ENCODE measurements around the gene SIX5.
"Not testable (repeated sequence)": the region's sequence is repeated elsewhere in the genome, so short reads cannot be mapped to it uniquely, and the experiment has no call there.

The SIX5 gene

DNA sequence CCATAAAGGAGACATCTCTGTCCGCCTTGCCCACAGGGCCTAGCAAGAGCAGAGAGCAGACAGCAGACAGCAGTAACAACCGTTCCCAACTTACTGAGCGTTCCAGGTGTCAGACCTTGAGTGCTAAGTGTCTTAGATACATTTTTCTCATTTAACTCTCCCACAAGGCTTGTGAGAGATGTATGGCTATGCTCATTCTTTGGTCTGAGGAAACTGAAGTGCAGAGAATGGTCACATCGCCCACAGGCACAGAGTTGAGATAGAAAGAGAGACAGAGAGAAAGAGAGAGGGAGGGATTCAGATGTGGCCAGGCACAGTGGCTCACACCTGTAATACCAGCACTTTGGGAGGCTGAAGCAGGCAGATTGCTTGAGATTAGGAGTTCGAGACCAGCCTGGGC lies 21.5 kb downstream of the SIX5 start:
- no peak overlapping the region for H3K4me3 ChIP-seq (ENCODE audit: low read length)
- H3K36me3 ChIP-seq (ENCODE audit: insufficient read depth, low read length): no peaks in the 10 kb centered on the region
- no peak overlapping the region for H2AFZ ChIP-seq (ENCODE audit: low read depth, low read length)
- H3K9me3 ChIP-seq (ENCODE audit: low read length): no peaks in the 10 kb centered on the region
- peaks cover 5% of the 10 kb centered on the region for H3K27me3 ChIP-seq (ENCODE audit: insufficient read depth, low read length)
- no peaks in the 10 kb centered on the region for H3K4me1 ChIP-seq (ENCODE audit: insufficient read depth, low read length)

DNA sequence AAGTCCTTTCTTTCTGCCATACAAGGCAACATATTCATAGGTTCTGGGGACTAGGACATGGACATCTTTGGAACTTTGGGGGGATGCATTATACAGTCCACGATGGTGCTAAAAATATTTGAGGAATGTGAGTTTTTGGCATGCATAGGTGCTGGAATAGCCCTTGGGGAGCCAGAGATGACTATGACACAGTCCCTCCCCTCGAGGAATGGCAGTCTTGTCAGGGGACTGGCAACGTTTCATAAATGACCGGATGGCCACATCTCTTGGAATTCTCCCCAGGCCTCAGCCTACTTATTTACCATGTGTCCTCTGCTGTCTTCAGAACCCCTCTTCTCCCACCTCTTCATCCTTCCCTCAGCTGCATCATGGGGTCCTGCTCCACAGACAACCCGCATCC lies 22.2 kb downstream of the SIX5 start:
- Histone ChIP-seq H3K36me3 (ENCODE audit: insufficient read depth, low read length) (no peaks in the 10 kb centered on the region), H3K9me3 (ENCODE audit: low read length) (no peaks in the 10 kb centered on the region), H3K27me3 (ENCODE audit: insufficient read depth, low read length) (peaks cover 5% of the 10 kb centered on the region), H3K4me1 (ENCODE audit: insufficient read depth, low read length) (no peaks in the 10 kb centered on the region), H3K4me3 (ENCODE audit: low read length) (no peak overlapping the region), H2AFZ (ENCODE audit: low read depth, low read length) (no peak overlapping the region)

DNA sequence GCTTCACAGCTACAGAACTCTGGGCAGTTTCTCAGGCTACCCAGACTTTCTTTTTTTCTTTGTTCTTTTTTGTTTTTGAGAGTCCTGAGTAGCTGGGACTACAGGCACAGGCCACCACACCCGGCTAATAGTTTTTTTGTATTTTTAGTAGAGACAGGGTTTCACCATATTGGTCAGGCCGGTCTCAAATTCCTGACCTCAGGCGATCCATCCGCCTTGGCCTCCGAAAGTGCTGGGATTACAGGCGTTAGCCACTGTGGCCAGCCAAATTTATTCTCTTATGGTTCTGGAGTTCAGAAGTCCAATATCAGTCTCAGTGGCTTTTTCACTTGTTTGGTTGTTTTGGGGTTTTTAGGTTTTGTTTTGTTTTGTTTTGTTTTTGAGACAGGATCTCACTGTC lies 23.4 kb downstream of the SIX5 start:
- H3K9me3 ChIP-seq (ENCODE audit: low read length): no peaks in the 10 kb centered on the region
- H3K4me1 ChIP-seq (ENCODE audit: insufficient read depth, low read length): no peaks in the 10 kb centered on the region
- no peak overlapping the region for H3K4me3 ChIP-seq (ENCODE audit: low read length)
- H2AFZ ChIP-seq (ENCODE audit: low read depth, low read length): no peak overlapping the region
- H3K36me3 ChIP-seq (ENCODE audit: insufficient read depth, low read length): no peaks in the 10 kb centered on the region
- H3K27me3 ChIP-seq (ENCODE audit: insufficient read depth, low read length): peaks cover 5% of the 10 kb centered on the region

DNA sequence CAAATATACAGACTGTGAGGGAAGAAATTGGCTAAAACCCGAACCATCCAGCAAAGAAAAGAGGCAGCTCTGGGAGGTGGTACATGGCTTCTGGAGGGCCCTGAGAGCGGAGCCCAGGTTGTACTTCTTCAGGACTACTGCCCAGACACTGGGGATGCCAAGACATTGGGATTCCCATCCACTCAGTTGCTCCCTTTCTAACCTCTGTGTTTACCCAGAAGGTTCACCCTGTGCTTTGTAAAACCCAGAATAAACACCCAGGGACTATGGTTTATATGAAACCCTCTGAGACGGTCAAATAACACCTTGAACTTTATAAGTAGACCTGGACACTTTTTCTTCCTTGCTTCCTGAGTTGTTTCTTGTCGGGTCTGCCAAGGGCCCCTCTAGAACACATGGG lies 26.1 kb downstream of the SIX5 start:
- H2AFZ ChIP-seq (ENCODE audit: low read depth, low read length): no peak overlapping the region
- peaks cover 2% of the 10 kb centered on the region for H3K9me3 ChIP-seq (ENCODE audit: low read length)
- peaks cover 5% of the 10 kb centered on the region for H3K27me3 ChIP-seq (ENCODE audit: insufficient read depth, low read length)
- H3K4me1 ChIP-seq (ENCODE audit: insufficient read depth, low read length): no peaks in the 10 kb centered on the region
- H3K36me3 ChIP-seq (ENCODE audit: insufficient read depth, low read length): no peaks in the 10 kb centered on the region
- H3K4me3 ChIP-seq (ENCODE audit: low read length): no peak overlapping the region

DNA sequence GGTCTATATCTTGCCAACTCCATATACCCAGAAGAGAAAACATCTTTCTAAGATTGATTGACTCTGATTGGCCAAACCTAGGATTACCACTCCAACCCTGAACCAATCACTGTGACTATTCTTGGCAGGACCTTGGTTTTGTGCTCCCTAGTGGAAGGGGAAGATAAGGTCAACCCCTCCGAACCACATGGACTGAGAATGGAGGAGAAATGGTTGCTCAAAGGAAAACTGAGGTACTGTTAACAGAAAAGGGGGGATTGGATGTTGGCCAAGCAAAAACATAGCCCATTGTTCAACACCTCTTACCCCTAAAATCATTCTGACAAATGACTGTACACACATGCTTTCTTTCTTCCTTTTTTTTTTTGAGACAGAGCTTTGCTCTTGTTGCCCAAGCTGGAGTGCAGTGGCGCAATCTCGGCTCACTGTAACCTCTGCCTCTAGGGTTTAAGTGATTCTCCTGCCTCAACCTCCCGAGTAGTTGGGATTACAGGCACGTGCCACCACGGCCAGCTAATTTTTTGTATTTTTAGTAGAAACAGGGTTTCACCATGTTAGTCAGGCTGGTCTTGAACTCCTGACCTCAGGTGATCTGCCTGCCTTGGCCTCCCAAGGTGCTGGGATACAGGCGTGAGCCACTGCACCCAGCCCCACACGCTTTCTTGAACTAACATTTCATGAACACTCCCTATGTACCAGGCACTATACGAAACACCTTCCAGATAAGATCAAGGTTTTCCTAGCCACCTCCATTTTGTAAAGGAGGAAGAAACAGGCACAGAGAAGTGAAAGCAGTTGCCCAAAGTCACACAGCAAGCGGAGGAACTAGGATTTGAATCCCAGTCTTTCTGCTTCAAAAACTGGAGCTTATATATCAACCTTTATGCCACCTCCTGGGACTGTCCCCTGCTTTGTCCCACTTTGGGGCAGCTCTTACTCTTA lies 29.3 kb downstream of the SIX5 start:
- H3K27me3 ChIP-seq (ENCODE audit: insufficient read depth, low read length): no peaks in the 10 kb centered on the region
- no peak overlapping the region for H2AFZ ChIP-seq (ENCODE audit: low read depth, low read length)
- H3K4me3 ChIP-seq (ENCODE audit: low read length): no peak overlapping the region
- peaks cover 2% of the 10 kb centered on the region for H3K9me3 ChIP-seq (ENCODE audit: low read length)
- no peaks in the 10 kb centered on the region for H3K4me1 ChIP-seq (ENCODE audit: insufficient read depth, low read length)
- no peaks in the 10 kb centered on the region for H3K36me3 ChIP-seq (ENCODE audit: insufficient read depth, low read length)

DNA sequence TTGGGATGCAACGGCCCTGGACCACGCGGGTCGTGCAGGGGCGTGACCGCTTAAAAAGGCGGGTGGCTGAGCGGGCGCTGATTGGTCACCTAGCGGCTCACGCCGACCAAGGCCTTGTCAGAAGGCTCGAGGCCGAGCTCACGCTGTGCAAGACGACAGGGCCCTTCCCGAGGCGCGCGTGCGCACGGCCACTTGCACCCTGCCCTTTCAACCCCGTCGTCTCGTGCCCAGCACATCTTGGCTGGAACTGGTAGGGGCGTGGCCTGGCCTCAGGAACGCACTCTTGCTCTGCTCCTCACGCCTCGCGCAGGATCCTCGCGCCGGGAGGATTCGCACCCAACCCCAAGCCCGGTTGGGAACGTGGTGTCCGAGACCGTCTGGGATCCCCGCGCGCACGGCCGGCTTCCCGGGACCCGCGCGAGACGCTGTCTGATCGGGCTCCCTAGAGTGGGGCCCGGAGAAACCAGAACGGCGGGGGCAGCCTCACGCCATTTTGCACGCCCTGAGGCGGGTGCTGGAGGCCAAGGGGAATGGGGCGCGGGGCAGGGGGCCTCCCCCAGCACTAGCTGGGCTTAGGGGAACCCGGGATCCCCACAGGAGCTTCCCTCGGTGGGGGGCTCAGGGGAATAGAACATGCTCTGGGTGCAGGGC lies 35.8 kb downstream of the SIX5 start, which contains the start of gene MEIOSIN:
Gene MEIOSIN, plus strand, starts transcription at position 280 of the 651 bp plus-strand sequence. CDS start 1,938 bp downstream, outside the sequence.
- Histone ChIP-seq H2AFZ (ENCODE audit: low read depth, low read length) (no peak within 1 kb of the TSS), H3K27me3 (ENCODE audit: insufficient read depth, low read length) (no peaks in the 10 kb centered on the region), H3K4me1 (ENCODE audit: insufficient read depth, low read length) (peaks cover 7% of the 10 kb centered on the region), H3K9me3 (ENCODE audit: low read length) (no peaks in the 10 kb centered on the region), H3K36me3 (ENCODE audit: insufficient read depth, low read length) (no peaks in the 10 kb centered on the region), H3K4me3 (ENCODE audit: low read length) (no peak within 1 kb of the TSS)

DNA sequence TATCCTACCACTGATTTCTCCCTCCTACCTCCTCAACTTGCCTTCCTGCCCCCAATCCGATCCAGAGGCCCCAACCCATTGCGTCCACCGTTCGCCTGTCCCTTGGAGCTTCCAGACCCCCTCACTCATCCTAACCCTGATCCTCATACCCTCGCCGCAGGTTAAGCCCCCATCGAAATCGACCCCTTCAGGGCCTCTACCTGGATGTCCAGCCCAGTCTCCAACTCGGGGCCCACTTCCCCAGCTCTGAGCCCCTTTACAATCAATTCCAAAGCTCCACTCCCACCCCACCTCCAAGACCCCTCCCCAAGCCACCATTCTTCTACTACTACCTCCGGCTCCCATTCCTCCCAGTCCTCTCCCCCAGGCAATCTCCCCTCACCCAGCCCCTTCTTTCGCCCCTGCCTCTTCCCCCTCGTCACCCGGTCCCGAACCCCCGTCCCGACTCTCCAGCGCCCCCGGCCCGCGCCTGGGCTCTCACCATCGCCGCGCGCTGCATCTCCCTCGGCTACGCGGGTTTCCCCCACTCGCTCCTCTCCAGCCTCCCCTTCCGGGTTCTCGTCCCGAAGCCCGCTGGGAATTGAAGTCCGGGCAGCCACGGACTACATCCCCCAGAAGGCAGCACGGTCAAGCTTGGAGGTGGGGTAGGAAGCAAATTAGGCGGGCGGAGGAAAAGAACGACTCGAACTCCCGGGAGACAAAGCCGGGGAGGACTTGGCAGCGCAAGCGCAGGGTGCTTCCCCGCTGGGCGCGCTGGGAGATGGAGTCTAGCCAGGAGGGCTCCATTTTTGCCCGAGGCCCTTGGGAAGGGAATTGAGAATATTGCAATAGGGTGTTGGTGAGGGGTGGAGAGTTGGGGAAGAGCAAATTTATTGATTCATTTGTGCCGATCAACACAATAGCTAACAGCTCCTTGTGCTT lies 38.4 kb downstream of the SIX5 start, which contains the start of gene FBXO46:
Gene FBXO46, minus strand, starts transcription at position 529 of the 921 bp plus-strand sequence. CDS start 17,401 bp downstream, outside the sequence.
- H3K27me3 ChIP-seq (ENCODE audit: insufficient read depth, low read length): no peaks in the 10 kb centered on the region
- no peaks in the 10 kb centered on the region for H3K9me3 ChIP-seq (ENCODE audit: low read length)
- H3K36me3 ChIP-seq (ENCODE audit: insufficient read depth, low read length): no peaks in the 10 kb centered on the region
- peaks cover 7% of the 10 kb centered on the region for H3K4me1 ChIP-seq (ENCODE audit: insufficient read depth, low read length)
- H3K4me3 ChIP-seq (ENCODE audit: low read length): peak within 1 kb of the TSS; percentile 52
- peak within 1 kb of the TSS; percentile 59 for H2AFZ ChIP-seq (ENCODE audit: low read depth, low read length)

DNA sequence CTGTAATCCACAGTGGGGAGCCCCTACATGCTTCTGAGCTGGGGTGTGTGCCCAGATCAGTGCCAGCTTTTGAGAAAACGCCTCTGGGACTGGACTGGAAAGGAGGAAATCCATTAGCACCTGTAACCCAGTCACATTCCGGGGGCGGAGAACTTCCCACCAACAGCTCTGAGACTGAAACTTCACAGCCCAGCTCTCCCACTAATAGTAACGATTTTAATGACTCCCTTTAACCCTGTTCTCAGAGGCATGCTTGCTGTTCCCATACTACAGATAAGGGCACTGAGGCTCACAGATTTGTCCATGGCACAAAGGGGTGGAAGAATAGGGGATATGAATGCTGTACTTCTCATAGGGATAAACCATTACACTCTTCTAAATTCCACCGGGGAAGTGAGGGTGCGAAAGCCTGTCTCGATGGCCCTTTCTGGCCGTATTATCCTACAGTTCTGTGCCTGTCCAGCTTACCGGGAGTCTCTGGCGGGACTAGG lies 39.2 kb downstream of the SIX5 start:
- no peaks in the 10 kb centered on the region for H3K27me3 ChIP-seq (ENCODE audit: insufficient read depth, low read length)
- H2AFZ ChIP-seq (ENCODE audit: low read depth, low read length): peak overlapping the region; percentile 2
- peaks cover 7% of the 10 kb centered on the region for H3K4me1 ChIP-seq (ENCODE audit: insufficient read depth, low read length)

DNA sequence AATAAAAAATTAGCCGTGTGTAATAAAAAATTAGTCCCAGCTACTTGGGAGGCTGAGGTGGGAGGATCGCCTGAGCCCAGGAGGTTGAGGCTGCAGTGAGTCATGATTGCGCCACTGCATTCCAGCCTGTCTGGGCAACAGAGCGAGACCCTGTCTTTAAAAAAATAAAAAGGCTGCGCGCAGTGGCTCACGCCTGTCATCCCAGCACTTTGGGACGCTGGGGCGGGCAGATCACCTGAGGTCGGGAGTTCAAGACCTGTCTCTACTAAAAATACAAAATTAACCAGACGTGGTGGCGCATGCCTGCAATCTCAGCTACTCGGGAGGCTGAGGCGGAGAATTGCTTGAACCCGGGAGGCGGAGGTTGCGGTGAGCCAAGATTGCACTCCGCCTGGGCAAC lies 40.4 kb downstream of the SIX5 start:
- H3K36me3 ChIP-seq (ENCODE audit: insufficient read depth, low read length); H3K4me3 ChIP-seq (ENCODE audit: low read length); H3K4me1 ChIP-seq (ENCODE audit: insufficient read depth, low read length); H2AFZ ChIP-seq (ENCODE audit: low read depth, low read length); H3K27me3 ChIP-seq (ENCODE audit: insufficient read depth, low read length); H3K9me3 ChIP-seq (ENCODE audit: low read length): not testable (repeated sequence)

More for the DNA sequence above, 39.2 kb downstream of the SIX5 start:
- Histone ChIP-seq H3K36me3 (ENCODE audit: insufficient read depth, low read length) (no peaks in the 10 kb centered on the region), H3K4me3 (ENCODE audit: low read length) (peak overlapping the region; percentile 52), H3K9me3 (ENCODE audit: low read length) (no peaks in the 10 kb centered on the region)

DNA sequence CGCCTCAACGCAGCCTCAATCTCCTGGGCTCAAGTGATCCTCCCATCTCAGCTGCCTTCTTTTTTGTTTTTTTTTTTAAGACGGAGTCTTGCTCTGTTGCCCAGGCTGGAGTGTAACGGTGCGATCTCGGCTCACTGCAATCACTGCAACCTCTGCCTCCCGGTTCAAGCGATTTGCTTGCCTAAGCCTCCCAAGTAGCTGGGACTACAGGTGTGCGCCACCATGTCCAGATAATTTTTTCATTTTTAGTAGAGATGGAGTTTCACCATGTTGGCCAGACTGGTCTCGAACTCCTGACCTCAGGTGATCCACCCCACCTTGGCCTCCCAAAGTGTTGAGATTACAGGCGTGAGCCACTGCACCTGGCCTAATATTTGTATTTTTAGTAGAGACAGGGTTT lies 49.0 kb downstream of the SIX5 start:
- not testable (repeated sequence) for H2AFZ ChIP-seq (ENCODE audit: low read depth, low read length); H3K27me3 ChIP-seq (ENCODE audit: insufficient read depth, low read length); H3K9me3 ChIP-seq (ENCODE audit: low read length); H3K4me3 ChIP-seq (ENCODE audit: low read length)
- peaks cover 20% of the 10 kb centered on the region for H3K4me1 ChIP-seq (ENCODE audit: insufficient read depth, low read length)
- peaks cover 12% of the 10 kb centered on the region for H3K36me3 ChIP-seq (ENCODE audit: insufficient read depth, low read length)

DNA sequence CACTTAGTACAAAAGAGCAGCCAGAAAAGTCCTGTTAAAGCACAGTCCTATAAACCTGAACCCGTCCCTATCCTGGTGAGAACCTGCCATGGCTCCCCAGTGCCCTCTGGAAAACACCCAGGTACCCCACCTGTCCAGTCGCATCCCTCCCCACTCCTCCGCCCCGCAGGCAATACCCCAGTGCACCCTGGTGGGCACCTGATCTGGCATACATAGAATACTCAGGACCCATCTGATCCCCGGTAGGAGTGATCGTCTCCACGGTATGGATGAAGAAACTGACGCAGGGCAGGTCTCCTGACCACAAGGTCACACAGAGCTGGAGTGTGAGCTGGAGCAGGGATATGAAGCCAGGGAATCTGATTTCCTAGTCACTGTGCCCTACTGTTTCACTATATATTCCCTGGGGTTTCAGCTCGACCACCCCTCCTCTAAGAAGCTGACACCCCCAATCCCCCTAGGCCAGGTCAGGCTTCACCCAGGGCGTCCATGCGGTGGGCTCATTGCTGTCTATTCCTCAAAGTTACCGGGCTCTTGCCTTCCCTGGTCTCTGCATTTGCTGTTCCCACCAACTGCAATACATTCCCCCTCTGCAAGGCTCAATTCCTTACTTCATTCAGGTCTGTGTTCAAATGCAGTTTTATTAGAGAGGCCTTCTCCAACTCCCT lies 50.9 kb downstream of the SIX5 start:
- Histone ChIP-seq H3K27me3 (ENCODE audit: insufficient read depth, low read length) (no peaks in the 10 kb centered on the region), H3K4me3 (ENCODE audit: low read length) (peak overlapping the region; percentile 42), H3K4me1 (ENCODE audit: insufficient read depth, low read length) (peaks cover 20% of the 10 kb centered on the region), H3K9me3 (ENCODE audit: low read length) (no peaks in the 10 kb centered on the region), H3K36me3 (ENCODE audit: insufficient read depth, low read length) (peaks cover 15% of the 10 kb centered on the region), H2AFZ (ENCODE audit: low read depth, low read length) (no peak overlapping the region)
